BJ (cell line): ENCODE measurements around the gene PPP1R16B. TPM values are rescaled to one million over a fixed set of nuclear protein-coding genes. Genes with fewer than 3 reads are reported as not detected.
"Not testable (repeated sequence)": the region's sequence is repeated elsewhere in the genome, so short reads cannot be mapped to it uniquely, and the experiment has no call there.

Experiments
- CTCF ChIA-PET: fragments of 350-600 bp; formaldehyde crosslinking; extraction: SDS; loops from one replicate; lab custom pipeline; 2021; ENCODE audit warnings: antibody characterized with exemption, inconsistent platforms; lab: Yijun Ruan, JAX
- POLR2A ChIA-PET: fragments of 300-600 bp; sonication (Branson Sonifier 250); formaldehyde crosslinking; extraction: SDS; loops from one replicate; lab custom pipeline; 2021; ENCODE audit warnings: antibody characterized with exemption; lab: Charles Lee
- DNase-seq: peaks from one replicate; pipeline ENCODE4 v3.0.0-alpha.2; 2011; ENCODE audit warnings: low read depth
- H3K27me3 ChIP-seq: 2 replicates; pipeline ENCODE4 v1.6.0; 2011; ENCODE audit warnings: low read length; ENCODE audit not compliant: control insufficient read depth, insufficient read depth
- H3K36me3 ChIP-seq: 2 replicates; pipeline ENCODE4 v1.5.1; 2011; ENCODE audit warnings: low read length; ENCODE audit not compliant: control insufficient read depth, insufficient read depth
- H3K4me3 ChIP-seq: 2 replicates; pipeline ENCODE4 v1.5.1; 2011; ENCODE audit warnings: low read depth, mild to moderate bottlenecking, control low read depth, low read length
- polyA plus RNA-seq: library from polyadenylated mRNA; depleted of rRNA; stranded (reverse); fragments of >200 nt; gene quantifications from 2 replicates; pipeline ENCODE4 v1.2.3, GENCODE V29; 2011
- TF ChIP-seq, protein P1 (sequence below): IDR thresholded peaks from 2 replicates; pipeline ENCODE4 v1.5.1; 2011; ENCODE audit warnings: low read depth, mild to moderate bottlenecking, control low read depth, inconsistent platforms, low read length, moderate library complexity; ENCODE audit not compliant: insufficient read depth

Gene PPP1R16B
- polyA plus RNA-seq, 1 experiment, result not detected

DNA sequence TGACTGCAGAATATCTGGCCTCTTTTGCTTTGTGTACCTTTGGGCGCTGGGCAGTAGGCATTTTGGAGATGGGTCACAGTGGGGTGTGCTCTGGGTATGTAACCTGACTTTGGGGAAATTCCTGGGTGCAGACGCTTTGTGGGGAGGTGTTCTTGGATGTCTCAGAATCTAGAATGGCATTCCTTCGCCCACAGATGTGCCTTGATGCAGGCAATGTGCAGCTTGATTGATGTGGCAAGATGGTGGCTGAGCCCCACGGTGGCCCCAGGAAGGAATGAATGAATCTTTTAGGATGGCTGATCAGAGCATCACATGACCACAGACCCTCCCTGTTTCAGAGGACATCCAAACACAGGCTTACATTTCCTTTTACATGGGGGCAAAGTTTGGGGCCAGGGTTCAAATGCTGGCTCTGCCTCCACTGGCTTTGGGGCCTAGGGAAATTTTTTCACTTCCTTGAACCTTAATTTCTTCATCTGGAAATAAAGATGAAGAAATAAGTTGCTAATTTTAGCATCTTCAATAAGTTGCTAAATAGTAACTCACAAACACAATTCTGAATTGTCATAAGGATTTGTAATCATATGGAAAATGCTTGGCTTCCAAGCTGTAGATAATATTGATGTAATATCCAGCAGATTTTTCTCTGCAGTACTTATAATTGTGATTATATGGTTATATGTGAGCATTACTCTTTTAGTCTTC lies 5.6 kb downstream of the PPP1R16B start:
- no peaks in the 10 kb centered on the region for H3K36me3 ChIP-seq
- CTCF ChIA-PET, result no interaction called here
- no peak overlapping the region for H3K4me3 ChIP-seq
- H3K27me3 ChIP-seq, result peaks cover 28% of the 10 kb centered on the region
- TF ChIP-seq, protein P1, sequence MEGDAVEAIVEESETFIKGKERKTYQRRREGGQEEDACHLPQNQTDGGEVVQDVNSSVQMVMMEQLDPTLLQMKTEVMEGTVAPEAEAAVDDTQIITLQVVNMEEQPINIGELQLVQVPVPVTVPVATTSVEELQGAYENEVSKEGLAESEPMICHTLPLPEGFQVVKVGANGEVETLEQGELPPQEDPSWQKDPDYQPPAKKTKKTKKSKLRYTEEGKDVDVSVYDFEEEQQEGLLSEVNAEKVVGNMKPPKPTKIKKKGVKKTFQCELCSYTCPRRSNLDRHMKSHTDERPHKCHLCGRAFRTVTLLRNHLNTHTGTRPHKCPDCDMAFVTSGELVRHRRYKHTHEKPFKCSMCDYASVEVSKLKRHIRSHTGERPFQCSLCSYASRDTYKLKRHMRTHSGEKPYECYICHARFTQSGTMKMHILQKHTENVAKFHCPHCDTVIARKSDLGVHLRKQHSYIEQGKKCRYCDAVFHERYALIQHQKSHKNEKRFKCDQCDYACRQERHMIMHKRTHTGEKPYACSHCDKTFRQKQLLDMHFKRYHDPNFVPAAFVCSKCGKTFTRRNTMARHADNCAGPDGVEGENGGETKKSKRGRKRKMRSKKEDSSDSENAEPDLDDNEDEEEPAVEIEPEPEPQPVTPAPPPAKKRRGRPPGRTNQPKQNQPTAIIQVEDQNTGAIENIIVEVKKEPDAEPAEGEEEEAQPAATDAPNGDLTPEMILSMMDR, result no peak
- no peak for DNase-seq
- POLR2A ChIA-PET, result no interaction called here

DNA sequence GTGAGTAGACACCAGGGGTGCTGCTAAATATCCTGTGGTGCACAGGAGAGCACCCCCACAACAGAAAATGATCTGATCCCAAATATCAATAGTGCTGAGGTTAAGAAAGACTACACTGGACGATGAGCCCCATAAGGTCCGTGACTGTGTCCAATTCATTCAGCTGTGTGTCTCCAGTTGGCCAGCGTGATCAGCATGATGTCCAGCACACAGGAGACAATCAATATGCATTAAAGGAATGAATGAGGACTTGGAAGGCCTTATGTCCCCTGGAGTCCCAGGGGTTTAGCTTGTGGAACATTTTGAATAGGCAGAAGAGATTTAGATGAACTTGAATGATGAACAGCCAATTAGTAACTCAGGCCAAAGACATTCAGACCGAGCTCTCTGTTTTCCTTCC lies 6.3 kb downstream of the PPP1R16B start:
- Histone ChIP-seq H3K27me3 (peaks cover 22% of the 10 kb centered on the region), H3K4me3 (no peak overlapping the region), H3K36me3 (no peaks in the 10 kb centered on the region)
- TF ChIP-seq, protein P1, result no peak
- no peak for DNase-seq
- POLR2A ChIA-PET, result no interaction called here
- CTCF ChIA-PET, result no interaction called here

DNA sequence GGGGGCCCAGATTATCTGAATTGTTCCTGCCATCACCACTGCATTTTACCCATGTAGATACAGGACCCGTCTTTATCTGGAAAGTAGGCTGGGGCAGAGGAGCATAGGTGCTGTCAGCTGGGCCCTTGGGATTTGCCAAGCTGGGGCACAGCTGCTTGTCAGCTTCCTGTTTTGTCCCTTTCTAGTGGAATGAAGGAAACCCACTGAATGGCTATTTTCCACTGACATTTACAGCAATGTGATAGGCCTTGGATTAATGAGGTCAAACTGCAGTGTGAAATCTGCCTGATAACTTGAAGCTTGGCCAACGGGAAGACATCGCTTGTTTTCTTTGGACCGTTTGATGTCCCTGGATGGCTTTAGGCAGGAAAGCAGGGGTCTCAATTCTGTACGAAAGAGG lies 6.7 kb downstream of the PPP1R16B start:
- DNase-seq, result no peak
- H3K36me3 ChIP-seq, result no peaks in the 10 kb centered on the region
- CTCF ChIA-PET, result no interaction called here
- TF ChIP-seq, protein P1, result no peak
- POLR2A ChIA-PET, result no interaction called here
- H3K27me3 ChIP-seq, result peaks cover 17% of the 10 kb centered on the region
- no peak overlapping the region for H3K4me3 ChIP-seq

DNA sequence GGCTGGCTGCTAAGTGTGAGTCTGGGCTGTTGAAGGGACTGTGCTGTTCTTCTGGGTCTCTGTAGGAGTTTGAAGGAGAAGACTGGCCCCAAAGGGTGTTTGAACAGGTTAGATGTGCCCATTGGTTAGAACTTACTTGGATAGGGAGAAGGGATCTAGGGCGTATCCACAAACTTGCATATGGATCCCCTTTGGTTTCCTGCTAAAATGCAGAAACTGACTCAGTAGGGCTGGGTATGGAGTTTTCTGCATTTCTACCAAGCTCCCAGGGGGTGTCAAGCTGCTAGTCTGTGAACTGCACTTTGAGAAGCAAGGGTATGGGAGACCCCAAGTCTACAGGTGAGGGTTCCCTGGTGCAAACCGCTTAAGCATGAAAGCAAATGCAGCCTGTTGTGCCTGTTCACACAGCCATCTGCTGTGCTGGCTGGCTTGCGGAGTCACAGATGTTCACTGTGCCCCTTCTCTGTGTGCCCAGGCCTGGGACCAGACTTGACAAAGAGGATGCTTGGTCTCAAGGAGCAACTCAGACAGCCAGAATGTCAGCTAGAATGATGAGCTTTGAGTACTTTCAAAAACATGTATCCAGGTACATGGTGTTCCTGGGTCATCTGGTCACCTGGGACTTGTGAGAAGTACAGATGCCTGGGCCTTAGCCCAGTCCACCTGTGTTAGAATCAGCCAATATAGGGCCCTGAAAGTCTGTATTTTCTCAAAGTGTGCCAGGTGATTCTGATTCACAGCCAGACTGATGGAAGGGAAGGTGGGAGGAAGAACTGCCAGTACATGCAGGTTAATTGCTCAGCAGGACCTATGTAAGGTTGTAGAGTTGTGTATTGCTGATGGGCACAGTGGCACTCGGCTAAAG lies 7.4 kb downstream of the PPP1R16B start:
- no peak for DNase-seq
- Histone ChIP-seq H3K36me3 (no peaks in the 10 kb centered on the region), H3K27me3 (peaks cover 10% of the 10 kb centered on the region), H3K4me3 (no peak overlapping the region)
- ChIA-PET CTCF (no interaction called here), POLR2A (no interaction called here)
- TF ChIP-seq, protein P1, result no peak

DNA sequence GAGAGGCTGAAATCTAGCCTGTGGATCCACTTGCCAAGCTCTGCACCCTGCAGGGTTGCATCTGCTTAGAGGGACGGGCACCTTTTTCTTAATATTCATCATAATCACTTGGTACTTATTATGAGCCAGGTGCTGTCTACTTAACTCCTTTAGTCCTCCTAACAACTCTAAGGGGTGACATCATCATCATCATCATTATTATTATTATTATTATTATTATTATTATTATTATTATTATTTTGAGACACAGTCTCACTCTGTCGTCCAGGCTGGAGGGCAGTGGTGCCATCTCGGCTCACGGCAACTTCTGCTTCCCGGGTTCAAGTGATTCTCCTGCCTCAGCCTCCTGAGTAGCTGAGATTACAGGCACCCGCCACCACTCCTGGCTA lies 8.1 kb downstream of the PPP1R16B start:
- DNase-seq, H3K36me3 ChIP-seq, H3K27me3 ChIP-seq, POLR2A ChIA-PET, CTCF ChIA-PET, H3K4me3 ChIP-seq: not testable (repeated sequence)
